H9 (cell line): Measurements from ENCODE around the gene CD300A. TPM values are rescaled to one million over a fixed set of nuclear protein-coding genes. Genes with fewer than 3 reads are reported as not detected.

ENCODE experiments used
- DNase-seq: peaks from one replicate; pipeline ENCODE4 v3.0.0-alpha.2; 2017
- H2AFZ ChIP-seq: one replicate; pipeline ENCODE4 v1.6.1; 2013; ENCODE audit warnings: mild to moderate bottlenecking, low read length, control low read depth, moderate library complexity
- H2AK5ac ChIP-seq: 2 replicates; pipeline ENCODE4 v1.6.1; 2013; ENCODE audit warnings: low read length, control low read depth, mixed read lengths; ENCODE audit not compliant: insufficient read length
- H2BK120ac ChIP-seq: one replicate; pipeline ENCODE4 v1.6.1; 2013; ENCODE audit warnings: low read depth, mild to moderate bottlenecking, low read length, control low read depth, inconsistent platforms; ENCODE audit not compliant: poor library complexity, severe bottlenecking
- H2BK12ac ChIP-seq: 2 replicates; pipeline ENCODE4 v1.6.1; 2013; ENCODE audit warnings: low read length, control low read depth, mixed read lengths, low read depth; ENCODE audit not compliant: insufficient read length
- H2BK15ac ChIP-seq: 2 replicates; pipeline ENCODE4 v1.6.1; 2013; ENCODE audit warnings: low read depth, low read length, control low read depth
- H2BK20ac ChIP-seq: one replicate; pipeline ENCODE4 v1.6.1; 2013; ENCODE audit warnings: low read depth, mild to moderate bottlenecking, low read length, control low read depth, inconsistent platforms; ENCODE audit not compliant: poor library complexity, severe bottlenecking
- H2BK5ac ChIP-seq: 2 replicates; pipeline ENCODE4 v1.6.1; 2013; ENCODE audit warnings: low read length, control low read depth, mixed read lengths; ENCODE audit not compliant: insufficient read length
- H3K14ac ChIP-seq: 2 replicates; pipeline ENCODE4 v1.6.1; 2013; ENCODE audit warnings: low read length, control low read depth; ENCODE audit not compliant: insufficient read depth
- H3K18ac ChIP-seq: 2 replicates; pipeline ENCODE4 v1.6.1; 2013; ENCODE audit warnings: low read depth, mild to moderate bottlenecking, mixed read lengths, low read length, control low read depth; ENCODE audit not compliant: insufficient read length
- H3K23ac ChIP-seq: 2 replicates; pipeline ENCODE4 v1.6.1; 2013; ENCODE audit warnings: low read length, control low read depth, mixed read lengths, low read depth; ENCODE audit not compliant: insufficient read length
- H3K23me2 ChIP-seq: 2 replicates; pipeline ENCODE4 v1.6.1; 2013; ENCODE audit warnings: low read depth, mild to moderate bottlenecking, mixed read lengths, low read length, control low read depth; ENCODE audit not compliant: insufficient read length, poor library complexity, severe bottlenecking
- H3K27ac ChIP-seq: 2 replicates; pipeline ENCODE4 v1.5.1; 2013; ENCODE audit warnings: low read length, control low read depth, mixed read lengths, low read depth; ENCODE audit not compliant: insufficient read length
- H3K27me3 ChIP-seq: 2 replicates; pipeline ENCODE4 v1.6.1; 2013; ENCODE audit warnings: low read length, control low read depth, inconsistent platforms; ENCODE audit not compliant: insufficient read depth
- H3K4ac ChIP-seq: 2 replicates; pipeline ENCODE4 v1.6.1; 2013; ENCODE audit warnings: low read depth, mild to moderate bottlenecking, control low read depth, inconsistent platforms, low read length, moderate library complexity
- H3K4me1 ChIP-seq: 2 replicates; pipeline ENCODE4 v1.6.1; 2013; ENCODE audit warnings: low read length, control low read depth, inconsistent platforms; ENCODE audit not compliant: insufficient read depth
- H3K4me2 ChIP-seq: 2 replicates; pipeline ENCODE4 v1.6.1; 2013; ENCODE audit warnings: low read length, control low read depth, mixed read lengths; ENCODE audit not compliant: insufficient read length, insufficient read depth
- H3K56ac ChIP-seq: 2 replicates; pipeline ENCODE4 v1.6.1; 2013; ENCODE audit warnings: low read depth, mild to moderate bottlenecking, mixed read lengths, low read length, control low read depth; ENCODE audit not compliant: insufficient read length
- H3K79me1 ChIP-seq: 2 replicates; pipeline ENCODE4 v1.6.1; 2013; ENCODE audit warnings: low read depth, mild to moderate bottlenecking, moderate library complexity, low read length, control low read depth, inconsistent platforms; ENCODE audit not compliant: insufficient read depth, poor library complexity, severe bottlenecking
- H3K79me2 ChIP-seq: 2 replicates; pipeline ENCODE4 v1.6.1; 2013; ENCODE audit warnings: low read length, control low read depth, inconsistent platforms; ENCODE audit not compliant: insufficient read depth
- H3K9ac ChIP-seq: 2 replicates; pipeline ENCODE4 v1.6.1; 2013; ENCODE audit warnings: low read length, control low read depth, mixed read lengths; ENCODE audit not compliant: insufficient read length; ENCODE audit errors: extremely low read depth
- H3K9me3 ChIP-seq: one replicate; pipeline ENCODE4 v1.6.1; 2013; ENCODE audit warnings: low read depth, low read length, inconsistent platforms; ENCODE audit not compliant: control insufficient read depth
- H3T11ph ChIP-seq: one replicate; pipeline ENCODE4 v1.6.1; 2013; ENCODE audit warnings: mild to moderate bottlenecking, low read length, control low read depth, inconsistent platforms
- H4K20me1 ChIP-seq: one replicate; pipeline ENCODE4 v1.6.1; 2013; ENCODE audit not compliant: control insufficient read depth, insufficient read length, insufficient read depth
- H4K5ac ChIP-seq: 2 replicates; pipeline ENCODE4 v1.6.1; 2013; ENCODE audit warnings: low read depth, mild to moderate bottlenecking, mixed read lengths, low read length, control low read depth; ENCODE audit not compliant: insufficient read length
- H4K8ac ChIP-seq: replicated peaks from 2 replicates; pipeline ENCODE4 v1.6.1; 2013; ENCODE audit warnings: low read length, control low read depth, mixed read lengths, low read depth; ENCODE audit not compliant: insufficient read length
- H4K91ac ChIP-seq: 2 replicates; pipeline ENCODE4 v1.6.1; 2013; ENCODE audit warnings: low read depth, mild to moderate bottlenecking, moderate library complexity, mixed read lengths, low read length, control low read depth; ENCODE audit not compliant: insufficient read length
- H3K27ac Mint-ChIP-seq, 3 experiments: 2 replicates in 2 of 3; 3 replicates in 1 of 3; pipeline ENCODE4 v1.8.0; 2020 to 2021; ENCODE audit warnings: mixed read lengths in 3 of 3, mild to moderate bottlenecking in 1 of 3, moderate library complexity in 1 of 3
- H3K27me3 Mint-ChIP-seq: 2 replicates; pipeline ENCODE4 v1.8.0; 2021; ENCODE audit warnings: low read depth, mild to moderate bottlenecking, moderate library complexity, mixed read lengths
- H3K36me3 Mint-ChIP-seq, 3 experiments: 2 replicates in 2 of 3; 3 replicates in 1 of 3; pipeline ENCODE4 v1.8.0; 2020 to 2021; ENCODE audit warnings: low read depth in 3 of 3, mixed read lengths in 3 of 3; ENCODE audit not compliant: insufficient read depth in 1 of 3
- H3K4me1 Mint-ChIP-seq, 2 experiments: 2 replicates each; pipeline ENCODE4 v1.8.0; 2020; ENCODE audit warnings: mixed read lengths in 2 of 2
- H3K4me3 Mint-ChIP-seq, 2 experiments: 2 replicates in 1 of 2; 3 replicates in 1 of 2; pipeline ENCODE4 v1.8.0; 2020 to 2021; ENCODE audit warnings: mild to moderate bottlenecking in 2 of 2, mixed read lengths in 2 of 2, moderate library complexity in 1 of 2
- H3K9me3 Mint-ChIP-seq, 2 experiments: 2 replicates in 1 of 2; 3 replicates in 1 of 2; pipeline ENCODE4 v1.8.0; 2020; ENCODE audit warnings: mild to moderate bottlenecking in 2 of 2, mixed read lengths in 2 of 2, moderate library complexity in 1 of 2
- WGBS: extraction: QIAGEN DNeasy Blood & Tissue Kit; methylation state at CpG from one replicate; pipeline ENCODE4 v1.1.7; 2013; ENCODE audit warnings: missing lambda C conversion rate, low lambda C conversion rate, mixed read lengths; ENCODE audit not compliant: insufficient read length; ENCODE audit errors: extremely low coverage; 5-methylcytosine and 5-hydroxymethylcytosine counted together
- total RNA-seq: library from RNA; stranded (reverse); gene quantifications from 2 replicates; pipeline ENCODE4 v1.2.1, GENCODE V29; 2021
- TF ChIP-seq, protein P1 (sequence below): fragments of 200-600 bp; sonication (generic); conservative IDR thresholded peaks from 3 replicates; pipeline ENCODE4 v1.8.0; 2021; ENCODE audit warnings: antibody characterized with exemption, mild to moderate bottlenecking

CD300A gene
- total RNA-seq, 1 experiment from 2014 or later, result not detected

DNA sequence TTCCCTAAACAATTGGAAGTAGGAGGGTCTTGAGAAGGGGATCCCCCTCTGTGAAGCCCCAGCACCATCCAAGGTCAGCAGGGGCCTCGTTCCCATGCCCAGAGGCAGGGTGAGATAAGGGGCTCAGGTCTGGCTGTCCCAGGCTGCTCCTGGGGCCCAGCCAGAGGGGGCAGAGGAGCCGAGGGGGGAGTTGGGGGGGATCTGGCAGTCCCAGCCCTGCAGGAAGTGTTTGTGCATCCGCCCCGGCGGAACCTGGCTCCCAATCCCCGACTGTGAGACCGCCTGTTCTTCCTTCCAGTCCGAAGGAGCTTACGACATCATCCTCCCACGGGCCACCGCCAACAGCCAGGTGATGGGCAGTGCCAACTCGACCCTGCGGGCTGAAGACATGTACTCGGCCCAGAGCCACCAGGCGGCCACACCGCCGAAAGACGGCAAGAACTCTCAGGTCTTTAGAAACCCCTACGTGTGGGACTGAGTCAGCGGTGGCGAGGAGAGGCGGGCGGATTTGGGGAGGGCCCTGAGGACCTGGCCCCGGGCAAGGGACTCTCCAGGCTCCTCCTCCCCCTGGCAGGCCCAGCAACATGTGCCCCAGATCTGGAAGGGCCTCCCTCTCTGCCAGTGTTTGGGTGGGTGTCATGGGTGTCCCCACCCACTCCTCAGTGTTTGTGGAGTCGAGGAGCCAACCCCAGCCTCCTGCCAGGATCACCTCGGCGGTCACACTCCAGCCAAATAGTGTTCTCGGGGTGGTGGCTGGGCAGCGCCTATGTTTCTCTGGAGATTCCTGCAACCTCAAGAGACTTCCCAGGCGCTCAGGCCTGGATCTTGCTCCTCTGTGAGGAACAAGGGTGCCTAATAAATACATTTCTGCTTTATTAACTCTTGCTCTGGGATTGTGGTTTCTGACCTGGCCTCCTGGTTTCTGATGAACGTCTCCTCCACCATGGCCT, 19.6 kb upstream of the CD300A start:
- Histone ChIP-seq H3K27me3 (no peaks in the 10 kb centered on the region), H3K79me2 (no peaks in the 10 kb centered on the region), H2BK20ac (no peak overlapping the region), H3K27ac (no peak overlapping the region), H3T11ph (no peak overlapping the region), H3K4me2 (no peak overlapping the region), H2BK5ac (no peak overlapping the region), H4K91ac (no peak overlapping the region), H3K4me1 (peaks cover under 1% of the 10 kb centered on the region; the same call in 1 of the 2 replicates), H3K14ac (no peak overlapping the region), H3K18ac (no peak overlapping the region), H4K5ac (no peak overlapping the region), H2AK5ac (no peak overlapping the region), H4K20me1 (no peaks in the 10 kb centered on the region), H3K9me3 (no peaks in the 10 kb centered on the region), H3K56ac (no peak overlapping the region), H4K8ac (no peak overlapping the region), H3K9ac (no peak overlapping the region), H3K79me1 (no peaks in the 10 kb centered on the region), H3K23me2 (no peaks in the 10 kb centered on the region), H3K23ac (no peak overlapping the region), H2BK120ac (no peak overlapping the region), H2BK15ac (no peak overlapping the region), H3K4ac (no peak overlapping the region), H2AFZ (no peak overlapping the region), H2BK12ac (no peak overlapping the region)
- no CpG with 5 or more reads among the region's 31 CpGs for WGBS
- TF ChIP-seq, protein P1, sequence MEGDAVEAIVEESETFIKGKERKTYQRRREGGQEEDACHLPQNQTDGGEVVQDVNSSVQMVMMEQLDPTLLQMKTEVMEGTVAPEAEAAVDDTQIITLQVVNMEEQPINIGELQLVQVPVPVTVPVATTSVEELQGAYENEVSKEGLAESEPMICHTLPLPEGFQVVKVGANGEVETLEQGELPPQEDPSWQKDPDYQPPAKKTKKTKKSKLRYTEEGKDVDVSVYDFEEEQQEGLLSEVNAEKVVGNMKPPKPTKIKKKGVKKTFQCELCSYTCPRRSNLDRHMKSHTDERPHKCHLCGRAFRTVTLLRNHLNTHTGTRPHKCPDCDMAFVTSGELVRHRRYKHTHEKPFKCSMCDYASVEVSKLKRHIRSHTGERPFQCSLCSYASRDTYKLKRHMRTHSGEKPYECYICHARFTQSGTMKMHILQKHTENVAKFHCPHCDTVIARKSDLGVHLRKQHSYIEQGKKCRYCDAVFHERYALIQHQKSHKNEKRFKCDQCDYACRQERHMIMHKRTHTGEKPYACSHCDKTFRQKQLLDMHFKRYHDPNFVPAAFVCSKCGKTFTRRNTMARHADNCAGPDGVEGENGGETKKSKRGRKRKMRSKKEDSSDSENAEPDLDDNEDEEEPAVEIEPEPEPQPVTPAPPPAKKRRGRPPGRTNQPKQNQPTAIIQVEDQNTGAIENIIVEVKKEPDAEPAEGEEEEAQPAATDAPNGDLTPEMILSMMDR, result no peak
- no peak overlapping the region for H3K4me3 Mint-ChIP-seq
- no peaks in the 10 kb centered on the region for H3K9me3 Mint-ChIP-seq
- DNase-seq, result no peak
- peaks cover 26% of the 10 kb centered on the region for H3K27me3 Mint-ChIP-seq
- H3K27ac Mint-ChIP-seq, result no peak overlapping the region
- peaks cover 21 to 33% of the 10 kb centered on the region in 2 experiments for H3K4me1 Mint-ChIP-seq
- H3K36me3 Mint-ChIP-seq, result peaks cover 0 to 24% (median 2%) of the 10 kb centered on the region in 3 experiments; a peak in 2 of 7 replicates
